Upper lobe of left lung (tissue), 6 donors: ENCODE results near the gene OGA. TPM values are rescaled to one million over a fixed set of nuclear protein-coding genes. Genes with fewer than 3 reads are reported as not detected.
A peak's percentile ranks its signal among the peaks of the same experiment; 100 is the strongest.

ENCODE experiments used
- ATAC-seq, 2 donors: fragments of 200-7000 bp; cut with Tn5 transposase; one replicate each; pipeline ENCODE4 v1.9.1; 2022; ENCODE audit warnings: mild to moderate bottlenecking in 2 of 2, moderate library complexity in 2 of 2; ENCODE audit not compliant: low FRiP score in 2 of 2
- DNase-seq, 2 donors: peaks; one replicate each; pipeline ENCODE4 v3.0.0-alpha.2; 2019 to 2020
- H3K27ac ChIP-seq, 4 donors: fragments of 200-600 bp; sonication (generic); one replicate each; pipeline ENCODE4 v1.5.1; 2016 to 2019
- H3K27me3 ChIP-seq, 4 donors: fragments of 200-600 bp; sonication (generic); one replicate each; pipeline ENCODE4 v1.5.1; 2017 to 2019
- H3K36me3 ChIP-seq, 4 donors: fragments of 200-600 bp; sonication (generic); one replicate each; pipeline ENCODE4 v1.5.1; 2016 to 2019
- H3K4me1 ChIP-seq, 4 donors: fragments of 200-600 bp; sonication (generic); one replicate each; pipeline ENCODE4 v1.5.1; 2018 to 2019
- H3K4me3 ChIP-seq, 4 donors: fragments of 200-600 bp; sonication (generic); one replicate each; pipeline ENCODE4 v1.5.1; 2017 to 2019; ENCODE audit warnings: mild to moderate bottlenecking in 2 of 4, moderate library complexity in 1 of 4
- H3K9me3 ChIP-seq, 4 donors: fragments of 200-600 bp; sonication (generic); one replicate each; pipeline ENCODE4 v1.5.1; 2018 to 2019
- EP300 ChIP-seq, 4 donors: sonication (generic); formaldehyde crosslinking; IDR thresholded peaks; one replicate each; pipeline ENCODE4 v1.5.1; 2017; ENCODE audit warnings: antibody characterized with exemption in 4 of 4, control low read depth in 2 of 4
- POLR2A ChIP-seq, 4 donors: fragments of 450-650 bp; IDR thresholded peaks; one replicate each; pipeline ENCODE4 v1.5.1; 2016 to 2017; ENCODE audit warnings: antibody characterized with exemption in 4 of 4, mild to moderate bottlenecking in 2 of 4
- POLR2AphosphoS5 ChIP-seq, 2 donors: sonication (generic); formaldehyde crosslinking; IDR thresholded peaks; one replicate each; pipeline ENCODE4 v1.5.1; 2017; ENCODE audit warnings: antibody characterized with exemption in 2 of 2
- WGBS, 2 donors: methylation state at CpG; one replicate each; pipeline ENCODE4 v1.1.5; 2017 to 2018; 5-methylcytosine and 5-hydroxymethylcytosine counted together
- total RNA-seq, 6 donors: library from RNA; depleted of rRNA in 4 of 6; stranded (reverse); fragments of >200 nt in 4 of 6; gene quantifications; one replicate each; pipeline versions ENCODE4 v1.1.0 to v1.2.1, GENCODE V29; 2016 to 2021
- TF ChIP-seq, protein P1 (sequence below), 6 experiments: fragments of 450-650 bp in 4 of 6; fragments of 200-600 bp in 2 of 6; sonication (generic) in 2 of 6; IDR thresholded peaks; one replicate each; pipeline ENCODE4 v1.5.1; 2016 to 2019; ENCODE audit warnings: antibody characterized with exemption in 6 of 6
- donor health status: DM: no; HTN: no; CAD: no; lungs with moderate emphysema.
- donor health status: DM: no; HTN: yes; CAD: no; lungs with severe emphysema.

Gene OGA
- total RNA-seq, 6 donors from 2014 or later, result 71.1 to 374 (median 138) TPM

DNA sequence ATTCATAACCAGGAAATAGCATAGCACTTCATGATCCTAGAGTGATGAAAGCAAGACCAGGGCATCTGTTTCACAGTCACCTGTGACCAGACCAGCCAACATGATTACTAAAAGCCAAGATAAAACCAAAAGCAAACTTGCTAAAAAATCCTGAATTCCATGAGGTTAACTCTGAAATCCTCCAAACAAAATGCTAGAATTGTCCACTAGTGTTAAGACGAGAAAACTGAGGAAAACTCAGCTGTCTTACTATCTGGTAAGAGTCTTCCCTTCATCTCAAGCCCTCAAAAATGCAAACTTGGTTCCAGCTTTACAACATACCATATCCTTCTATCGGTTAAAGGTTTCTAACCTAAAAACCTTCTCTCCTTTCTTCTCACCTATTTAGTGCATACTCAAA lies 33.7 kb downstream of the OGA start:
- peaks cover 38 to 57% (median 39%) of the 10 kb centered on the region in 4 donors for H3K4me1 ChIP-seq
- no peaks in the 10 kb centered on the region for H3K9me3 ChIP-seq
- no peak for DNase-seq
- no peak for TF ChIP-seq POLR2A (IDR thresholded peaks at IDR 0.05)
- no peak for TF ChIP-seq POLR2AphosphoS5 (IDR thresholded peaks at IDR 0.05)
- no peak for TF ChIP-seq EP300 (IDR thresholded peaks at IDR 0.05)
- TF ChIP-seq, protein P1, sequence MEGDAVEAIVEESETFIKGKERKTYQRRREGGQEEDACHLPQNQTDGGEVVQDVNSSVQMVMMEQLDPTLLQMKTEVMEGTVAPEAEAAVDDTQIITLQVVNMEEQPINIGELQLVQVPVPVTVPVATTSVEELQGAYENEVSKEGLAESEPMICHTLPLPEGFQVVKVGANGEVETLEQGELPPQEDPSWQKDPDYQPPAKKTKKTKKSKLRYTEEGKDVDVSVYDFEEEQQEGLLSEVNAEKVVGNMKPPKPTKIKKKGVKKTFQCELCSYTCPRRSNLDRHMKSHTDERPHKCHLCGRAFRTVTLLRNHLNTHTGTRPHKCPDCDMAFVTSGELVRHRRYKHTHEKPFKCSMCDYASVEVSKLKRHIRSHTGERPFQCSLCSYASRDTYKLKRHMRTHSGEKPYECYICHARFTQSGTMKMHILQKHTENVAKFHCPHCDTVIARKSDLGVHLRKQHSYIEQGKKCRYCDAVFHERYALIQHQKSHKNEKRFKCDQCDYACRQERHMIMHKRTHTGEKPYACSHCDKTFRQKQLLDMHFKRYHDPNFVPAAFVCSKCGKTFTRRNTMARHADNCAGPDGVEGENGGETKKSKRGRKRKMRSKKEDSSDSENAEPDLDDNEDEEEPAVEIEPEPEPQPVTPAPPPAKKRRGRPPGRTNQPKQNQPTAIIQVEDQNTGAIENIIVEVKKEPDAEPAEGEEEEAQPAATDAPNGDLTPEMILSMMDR (IDR thresholded peaks at IDR 0.05), result no peak
- WGBS, 2 donors, result 86 to 89% methylated on average over 2 of the region's 2 CpGs
- H3K27me3 ChIP-seq, result peaks cover 0 to 3% (median 0%) of the 10 kb centered on the region in 4 donors
- H3K27ac ChIP-seq, result no peak overlapping the region
- H3K36me3 ChIP-seq, result peaks cover 4 to 56% (median 38%) of the 10 kb centered on the region in 4 donors
- ATAC-seq, result no peak
- H3K4me3 ChIP-seq, result no peak overlapping the region

DNA sequence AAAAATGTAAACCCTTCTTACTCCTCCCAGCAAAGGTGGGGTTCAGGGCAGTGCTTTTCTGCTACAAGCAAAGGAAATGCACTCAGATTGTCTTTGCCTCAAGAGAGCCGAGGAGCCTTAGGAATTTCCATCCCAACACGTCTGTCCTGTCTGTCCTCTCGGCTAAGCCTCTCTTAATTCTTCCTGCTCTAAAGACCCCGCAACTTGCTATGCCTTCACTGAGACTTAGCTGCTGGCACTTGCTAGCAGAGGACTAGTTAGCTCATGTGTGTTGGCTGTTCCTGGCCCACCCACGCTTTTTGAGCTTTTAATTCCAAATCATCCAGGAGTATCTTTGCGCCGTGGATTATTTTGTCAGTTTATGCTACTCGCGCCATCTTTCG lies 34.5 kb downstream of the OGA start:
- Histone ChIP-seq H3K27me3 (peaks cover 0 to 11% (median under 1%) of the 10 kb centered on the region in 4 donors), H3K4me1 (peaks cover 45 to 57% (median 46%) of the 10 kb centered on the region in 4 donors), H3K36me3 (peaks cover 4 to 47% (median 30%) of the 10 kb centered on the region in 4 donors), H3K4me3 (peak overlapping the region; percentile 52 to 67 (median 62)), H3K9me3 (no peaks in the 10 kb centered on the region), H3K27ac (peak overlapping the region in 3 of 4 donors; percentile 28 to 65 (median 48))
- 61 to 71% methylated on average over 10 of the region's 10 CpGs for WGBS, 2 donors
- TF ChIP-seq POLR2A (IDR thresholded peaks at IDR 0.05) (no peak), POLR2AphosphoS5 (IDR thresholded peaks at IDR 0.05) (no peak), EP300 (IDR thresholded peaks at IDR 0.05) (no peak)
- TF ChIP-seq, protein P1 (IDR thresholded peaks at IDR 0.05), result no peak
- no peak for ATAC-seq
- no peak for DNase-seq

DNA sequence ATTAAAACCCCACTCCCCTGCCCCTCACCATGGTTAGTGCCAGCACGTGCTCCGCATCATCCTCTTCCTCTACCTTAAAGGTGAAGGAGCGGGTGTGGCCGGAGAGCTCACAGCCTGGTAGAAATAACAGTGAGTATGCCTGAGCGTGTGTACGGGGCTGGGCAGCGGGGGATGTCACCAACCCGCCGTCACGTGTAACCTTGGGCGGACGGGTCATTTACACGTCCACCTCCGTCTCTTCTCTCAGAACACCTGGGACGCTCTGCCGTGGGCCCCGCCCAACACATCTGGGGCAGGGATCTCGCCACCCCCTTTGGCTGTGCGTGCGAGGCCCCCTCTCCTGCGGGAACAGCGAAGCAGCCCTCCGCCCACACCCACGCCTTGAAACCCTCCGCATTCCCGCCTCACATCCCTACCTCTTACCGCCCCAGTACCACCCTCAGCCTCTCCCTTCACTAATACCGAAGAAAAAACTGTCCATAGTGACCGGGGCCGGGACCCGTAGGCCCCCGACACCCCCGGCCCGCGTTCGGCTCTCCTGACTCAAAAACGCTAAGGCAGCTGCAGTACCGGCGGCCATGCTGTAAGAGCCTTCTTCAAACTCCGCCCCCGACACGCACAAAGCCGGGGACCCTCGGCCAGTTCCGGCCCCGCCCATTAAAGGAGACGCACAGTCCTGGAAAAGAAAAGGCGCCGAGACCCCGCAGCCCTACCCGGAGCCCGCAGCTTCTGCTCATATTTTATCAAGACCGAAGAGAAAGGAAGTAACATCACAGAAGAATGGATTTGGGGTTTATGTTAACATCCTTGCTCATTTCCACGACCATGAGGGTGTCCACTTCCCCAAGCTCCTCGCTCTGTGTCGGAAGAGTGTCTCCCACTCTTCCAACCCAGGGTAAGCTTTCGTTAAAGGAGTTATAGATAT lies 35.2 kb downstream of the OGA start, which contains the start of gene NPM3:
Gene NPM3 (minus strand): TSS at position 636 of the 925 bp plus-strand sequence. CDS start 56 bp downstream, at position 580.
- Histone ChIP-seq H3K9me3 (no peaks in the 10 kb centered on the region), H3K4me1 (peaks cover 47 to 59% (median 49%) of the 10 kb centered on the region in 4 donors), H3K4me3 (peak within 1 kb of the TSS; percentile 52 to 67 (median 62)), H3K36me3 (peaks cover 4 to 41% (median 26%) of the 10 kb centered on the region in 4 donors), H3K27ac (peak within 1 kb of the TSS in 3 of 4 donors; percentile 28 to 65 (median 48)), H3K27me3 (peaks cover 0 to 17% (median 6%) of the 10 kb centered on the region in 4 donors)
- DNase-seq, result peak; percentile 83 to 90
- 2 to 3% methylated on average over 33 to 51 of the region's 57 CpGs for WGBS, 2 donors
- TF ChIP-seq POLR2A (IDR thresholded peaks at IDR 0.05) (peak in 1 of 4 donors; percentile 11), POLR2AphosphoS5 (IDR thresholded peaks at IDR 0.05) (peak in 1 of 2 donors; percentile 43), EP300 (IDR thresholded peaks at IDR 0.05) (no peak)
- TF ChIP-seq, protein P1 (IDR thresholded peaks at IDR 0.05), result no peak
- ATAC-seq, result peak; percentile 63 to 81

DNA sequence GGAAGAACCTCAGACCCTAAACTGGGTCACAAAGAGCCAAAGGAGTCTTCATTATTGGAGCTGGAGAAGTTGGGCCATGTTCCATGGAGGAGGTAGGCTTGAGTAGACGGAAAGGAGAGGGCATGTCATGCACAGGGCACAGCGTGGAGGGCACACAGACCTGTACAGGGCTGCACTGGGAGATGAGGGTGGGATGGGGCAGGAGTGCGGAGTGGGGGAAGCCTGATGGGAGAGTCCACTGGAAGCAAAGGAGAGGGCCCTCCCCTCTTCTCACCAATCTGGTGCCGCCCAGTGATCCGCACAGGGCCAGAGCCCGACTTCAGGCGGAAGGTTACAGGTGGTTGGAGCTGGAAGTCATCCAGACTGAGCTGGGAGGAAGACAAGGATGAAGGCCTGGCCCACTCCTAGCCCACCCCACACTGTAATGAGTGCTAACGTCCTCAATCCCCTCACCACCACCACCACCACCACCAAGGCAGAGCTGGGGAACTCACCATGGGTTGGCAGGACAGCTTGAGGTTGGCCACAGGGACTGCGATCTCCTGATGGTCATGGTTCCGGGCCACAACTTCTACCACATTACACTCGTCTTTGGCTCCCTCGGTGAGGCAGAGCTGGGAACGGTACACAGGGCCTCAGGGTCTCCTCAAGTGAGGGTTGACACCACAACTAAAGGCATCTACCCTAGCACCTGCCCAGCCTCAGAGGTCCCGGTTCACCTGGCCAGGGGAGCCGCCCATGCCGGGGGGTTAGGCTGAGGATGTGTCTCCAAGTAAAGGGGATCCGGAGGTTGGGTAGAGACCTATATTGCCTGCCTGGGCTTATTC lies 36.0 kb downstream of the OGA start:
- H3K9me3 ChIP-seq, result no peaks in the 10 kb centered on the region
- H3K36me3 ChIP-seq, result peaks cover 4 to 32% (median 20%) of the 10 kb centered on the region in 4 donors
- ATAC-seq, result no peak
- no peak overlapping the region for H3K27ac ChIP-seq
- H3K4me3 ChIP-seq, result peak overlapping the region; percentile 52 to 67 (median 62)
- 66 to 73% methylated on average over 13 to 17 of the region's 17 CpGs for WGBS, 2 donors
- no peak for DNase-seq
- H3K4me1 ChIP-seq, result peaks cover 47 to 56% (median 49%) of the 10 kb centered on the region in 4 donors
- TF ChIP-seq EP300 (IDR thresholded peaks at IDR 0.05), result no peak
- TF ChIP-seq, protein P1 (IDR thresholded peaks at IDR 0.05), result no peak
- no peak for TF ChIP-seq POLR2AphosphoS5 (IDR thresholded peaks at IDR 0.05)
- TF ChIP-seq POLR2A (IDR thresholded peaks at IDR 0.05), result no peak
- H3K27me3 ChIP-seq, result peaks cover 0 to 17% (median 7%) of the 10 kb centered on the region in 4 donors
